Measurements from ENCODE around the gene FGF2.

The FGF2 gene

GRCh38 chr4:122903766-122904288 is 77.2 kb downstream of the FGF2 start:
- no peak overlapping the region for H3K27ac ChIP-seq
- TF ChIP-seq CTCF (IDR thresholded peaks at IDR 0.05) (no peak), ZFX (IDR thresholded peaks at IDR 0.05; ENCODE audit: borderline replicate concordance) (no peak)

- no peak overlapping the region for H3K27ac ChIP-seq
- TF ChIP-seq ZFX (IDR thresholded peaks at IDR 0.05; ENCODE audit: borderline replicate concordance) (no peak), CTCF (IDR thresholded peaks at IDR 0.05) (no peak)
These were observed 80.3 kb downstream of the FGF2 start for GRCh38 chr4:122906859-122907305.

GRCh38 chr4:122908223-122908622 is 81.6 kb downstream of the FGF2 start:
- H3K27ac ChIP-seq = no peak overlapping the region

GRCh38 chr4:122909683-122910082 is 83.1 kb downstream of the FGF2 start:
- no peak overlapping the region for H3K27ac ChIP-seq

More at GRCh38 chr4:122908223-122908622, 81.6 kb downstream of the FGF2 start:
- TF ChIP-seq ZFX (IDR thresholded peaks at IDR 0.05; ENCODE audit: borderline replicate concordance) = no peak
- no peak for TF ChIP-seq CTCF (IDR thresholded peaks at IDR 0.05)

GRCh38 chr4:122911588-122911987 is 85.0 kb downstream of the FGF2 start:
- no peak overlapping the region for H3K27ac ChIP-seq
- no peak for TF ChIP-seq ZFX (IDR thresholded peaks at IDR 0.05; ENCODE audit: borderline replicate concordance)
- no peak for TF ChIP-seq CTCF (IDR thresholded peaks at IDR 0.05)

More at GRCh38 chr4:122909683-122910082, 83.1 kb downstream of the FGF2 start:
- no peak for TF ChIP-seq ZFX (IDR thresholded peaks at IDR 0.05; ENCODE audit: borderline replicate concordance)

- TF ChIP-seq ZFX (IDR thresholded peaks at IDR 0.05; ENCODE audit: borderline replicate concordance) (no peak), CTCF (IDR thresholded peaks at IDR 0.05) (no peak)
- H3K27ac ChIP-seq = no peak overlapping the region
These were observed 86.4 kb downstream of the FGF2 start for GRCh38 chr4:122912810-122913575.

- H3K27ac ChIP-seq = no peak overlapping the region
- TF ChIP-seq CTCF (IDR thresholded peaks at IDR 0.05) = peak; percentile 72
- no peak for TF ChIP-seq ZFX (IDR thresholded peaks at IDR 0.05; ENCODE audit: borderline replicate concordance)
These were observed 87.8 kb downstream of the FGF2 start for GRCh38 chr4:122914292-122914904.
